Suppressor macrophage treated with lipopolysaccharide for 4 hours (primary cell): Measurements from ENCODE around the gene BAHCC1.

Source experiments
- DNase-seq: peaks from one replicate; pipeline ENCODE4 v3.0.0-alpha.2; 2020

Gene BAHCC1

GRCh38 chr17:81482673-81483072, 87.4 kb downstream of the BAHCC1 start:
- no peak for DNase-seq

GRCh38 chr17:81483085-81483861, 88.0 kb downstream of the BAHCC1 start:
- DNase-seq, result peak; percentile 59

GRCh38 chr17:81483862-81484194, 88.6 kb downstream of the BAHCC1 start:
- DNase-seq, result no peak

- peak; percentile 90 for DNase-seq
Measured at GRCh38 chr17:81484195-81484979, 89.1 kb downstream of the BAHCC1 start.

GRCh38 chr17:81486199-81486810, 91.0 kb downstream of the BAHCC1 start:
- peak; percentile 31 for DNase-seq

GRCh38 chr17:81487089-81487486, 91.8 kb downstream of the BAHCC1 start:
- DNase-seq, result no peak

GRCh38 chr17:81487487-81488275, 92.4 kb downstream of the BAHCC1 start:
- DNase-seq, result peak; percentile 85

- no peak for DNase-seq
Measured at GRCh38 chr17:81488276-81488860, 93.1 kb downstream of the BAHCC1 start.

- no peak for DNase-seq
Measured at GRCh38 chr17:81489012-81489997, 94.0 kb downstream of the BAHCC1 start.

- DNase-seq, result no peak
Measured at GRCh38 chr17:81489998-81490992, 95.0 kb downstream of the BAHCC1 start.

GRCh38 chr17:81491181-81491581, 95.9 kb downstream of the BAHCC1 start:
- DNase-seq, result no peak

GRCh38 chr17:81491761-81492160, 96.5 kb downstream of the BAHCC1 start:
- no peak for DNase-seq

GRCh38 chr17:81492202-81492601, 96.9 kb downstream of the BAHCC1 start:
- no peak for DNase-seq

GRCh38 chr17:81492706-81493105, 97.4 kb downstream of the BAHCC1 start:
- DNase-seq, result no peak

- no peak for DNase-seq
Measured at GRCh38 chr17:81493198-81494038, 98.2 kb downstream of the BAHCC1 start.

- no peak for DNase-seq
Measured at GRCh38 chr17:81494626-81495377, 99.5 kb downstream of the BAHCC1 start.

GRCh38 chr17:81498953-81499600, 103.8 kb downstream of the BAHCC1 start:
- DNase-seq, result no peak

- no peak for DNase-seq
Measured at GRCh38 chr17:81499601-81499970, 104.3 kb downstream of the BAHCC1 start.
